Activated T-helper 2 cell treated with anti-CD3 and anti-CD28 coated beads, Interferon-gamma antibody, Interleukin-2, Interleukin-4, amounts not matched to agents 10 μg/mL and 5 μg/mL and 100 μg/mL, durations not matched to agents 14 hours and 24 hours and 36 hours (primary cell): ENCODE data around the gene NECTIN1. TPM values are rescaled to one million over a fixed set of nuclear protein-coding genes. Genes with fewer than 3 reads are reported as not detected.

Experiments
- DNase-seq: peaks from one replicate; pipeline ENCODE4 v3.0.0; 2021; ENCODE audit warnings: low spot score
- H3K27ac Mint-ChIP-seq: one replicate; pipeline ENCODE4 v1.8.0; 2021; ENCODE audit warnings: mixed read lengths
- H3K27me3 Mint-ChIP-seq: one replicate; pipeline ENCODE4 v1.8.0; 2021; ENCODE audit warnings: low read depth, mixed read lengths
- H3K36me3 Mint-ChIP-seq: one replicate; pipeline ENCODE4 v1.8.0; 2021; ENCODE audit warnings: low read depth, mixed read lengths
- H3K4me1 Mint-ChIP-seq: one replicate; pipeline ENCODE4 v1.8.0; 2021; ENCODE audit warnings: low read depth, mixed read lengths
- H3K4me3 Mint-ChIP-seq: one replicate; pipeline ENCODE4 v1.8.0; 2021; ENCODE audit warnings: low read depth, mild to moderate bottlenecking, moderate library complexity, mixed read lengths
- H3K9me3 Mint-ChIP-seq: one replicate; pipeline ENCODE4 v1.8.0; 2021; ENCODE audit warnings: mixed read lengths
- intact Hi-C: fragments of 100-400 bp; cut with micrococcal nuclease; formaldehyde crosslinking; loops from one replicate; pipeline ENCODE4 v1.15.1; 2023
- total RNA-seq: library from RNA; stranded (reverse); gene quantifications from 2 replicates; pipeline ENCODE4 v1.2.3, GENCODE V29; 2022

The NECTIN1 gene
- total RNA-seq, 1 donor from 2014 or later = 5.6 TPM

DNA sequence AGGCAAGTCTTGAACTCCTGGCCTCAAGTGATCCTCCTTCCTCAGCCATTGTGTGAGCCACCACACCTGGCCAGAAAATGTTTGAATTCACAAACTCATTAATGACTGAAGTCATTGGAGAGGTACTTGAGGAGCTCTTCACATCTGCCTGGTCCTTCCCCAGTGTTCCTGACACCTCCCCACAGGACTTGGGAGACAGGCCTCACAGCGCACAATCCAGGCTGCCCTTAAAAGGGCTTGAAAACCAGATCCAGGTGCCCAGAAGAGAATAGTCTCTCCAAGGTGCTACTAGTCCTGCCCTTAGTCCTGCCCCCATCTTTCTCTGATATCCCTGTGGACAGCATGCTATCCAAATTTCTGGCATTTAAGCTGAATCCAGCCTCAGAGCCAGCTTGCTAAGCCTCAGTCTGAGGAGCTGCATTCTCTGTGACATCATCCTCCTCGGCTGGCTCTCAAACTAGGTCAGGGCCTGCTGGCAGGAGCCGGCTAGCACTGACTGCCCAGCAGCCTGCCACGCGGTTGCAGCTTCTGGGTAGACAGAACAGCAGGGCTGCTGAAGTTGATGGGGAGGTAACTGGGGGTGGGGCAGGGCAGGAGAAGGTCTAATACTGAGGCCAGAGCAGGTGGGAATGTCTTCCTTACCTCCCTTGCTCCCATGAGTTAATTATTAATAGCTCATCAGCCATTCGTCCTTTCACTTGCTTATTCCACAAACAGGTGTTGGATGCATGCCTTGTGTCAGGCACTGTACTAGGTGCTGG, 35.3 kb upstream of the NECTIN1 start:
- no peak overlapping the region for H3K27ac Mint-ChIP-seq
- no peak for DNase-seq
- no peaks in the 10 kb centered on the region for H3K9me3 Mint-ChIP-seq
- peaks cover 10% of the 10 kb centered on the region for H3K27me3 Mint-ChIP-seq
- no peaks in the 10 kb centered on the region for H3K4me1 Mint-ChIP-seq
- no peaks in the 10 kb centered on the region for H3K36me3 Mint-ChIP-seq
- no peak overlapping the region for H3K4me3 Mint-ChIP-seq
- intact Hi-C loops = no loop called here

DNA sequence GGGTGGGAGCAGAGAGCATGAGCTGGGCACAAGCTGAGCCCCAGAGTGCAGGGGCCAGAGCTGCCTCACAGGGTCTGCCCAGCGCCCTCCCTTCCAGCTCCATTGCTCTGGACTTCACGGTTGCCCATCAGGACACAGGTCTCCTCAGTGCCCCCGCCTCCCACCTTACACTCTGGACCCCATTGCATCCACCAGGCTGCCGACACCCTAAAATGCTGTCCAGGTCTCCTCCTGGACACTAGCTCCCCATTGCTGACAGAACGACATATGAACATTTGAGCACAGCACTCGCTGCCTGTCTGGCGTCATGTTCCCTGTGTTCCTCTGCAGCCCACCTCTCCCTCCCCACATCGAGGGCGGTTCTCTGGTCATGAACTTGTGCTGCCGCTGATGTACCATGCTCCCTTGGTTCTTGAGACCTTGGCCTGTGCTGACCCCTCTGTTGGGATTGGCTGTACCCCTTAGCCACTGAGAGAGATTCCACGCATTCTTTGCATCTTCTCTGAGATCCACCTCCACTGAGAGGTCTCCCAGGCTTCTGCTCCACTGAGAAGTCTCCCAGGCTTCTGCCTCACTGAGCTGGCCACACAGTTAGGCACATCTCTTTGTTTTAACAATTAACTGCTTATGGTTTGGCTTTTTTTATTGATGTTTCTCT, 34.2 kb upstream of the NECTIN1 start:
- Mint-ChIP-seq H3K36me3 (no peaks in the 10 kb centered on the region), H3K27ac (no peak overlapping the region), H3K4me1 (no peaks in the 10 kb centered on the region), H3K9me3 (no peaks in the 10 kb centered on the region), H3K27me3 (peaks cover 7% of the 10 kb centered on the region), H3K4me3 (no peak overlapping the region)
- intact Hi-C loops = no loop called here
- no peak for DNase-seq

DNA sequence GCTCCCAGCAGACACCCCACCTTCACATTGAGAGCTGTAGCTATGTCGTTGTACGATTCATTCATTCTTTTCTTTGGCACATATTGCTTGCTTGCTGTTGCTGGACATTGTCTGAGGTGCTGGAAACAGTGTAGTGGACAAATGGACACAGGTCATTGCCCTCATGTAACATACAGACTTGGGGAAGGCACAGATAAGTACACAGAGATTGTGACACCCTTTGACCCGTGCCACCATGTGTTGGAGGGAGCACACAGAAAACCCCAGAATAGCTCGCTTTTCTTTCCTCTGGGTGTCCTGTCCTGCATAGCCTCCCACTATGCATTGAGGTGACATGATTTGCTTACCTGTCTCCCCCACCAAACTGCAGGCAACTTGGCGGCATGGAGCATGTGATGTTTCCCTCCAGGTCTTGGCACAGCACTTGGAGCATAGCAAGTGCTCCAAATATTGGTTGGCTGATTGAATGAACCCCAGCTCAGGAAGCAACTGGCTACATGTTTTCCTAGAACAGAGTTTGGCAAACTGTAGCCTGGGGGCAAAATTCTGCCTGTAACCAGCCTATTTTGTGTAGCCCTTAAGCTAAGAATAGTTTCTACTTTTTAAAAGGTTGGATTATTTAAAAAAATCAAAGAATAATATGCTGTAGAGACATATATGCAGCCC, 30.9 kb upstream of the NECTIN1 start:
- peaks cover 2% of the 10 kb centered on the region for H3K27me3 Mint-ChIP-seq
- intact Hi-C loops = no loop called here
- no peaks in the 10 kb centered on the region for H3K4me1 Mint-ChIP-seq
- no peak overlapping the region for H3K4me3 Mint-ChIP-seq
- no peak for DNase-seq
- no peak overlapping the region for H3K27ac Mint-ChIP-seq
- H3K9me3 Mint-ChIP-seq = no peaks in the 10 kb centered on the region
- H3K36me3 Mint-ChIP-seq = no peaks in the 10 kb centered on the region

DNA sequence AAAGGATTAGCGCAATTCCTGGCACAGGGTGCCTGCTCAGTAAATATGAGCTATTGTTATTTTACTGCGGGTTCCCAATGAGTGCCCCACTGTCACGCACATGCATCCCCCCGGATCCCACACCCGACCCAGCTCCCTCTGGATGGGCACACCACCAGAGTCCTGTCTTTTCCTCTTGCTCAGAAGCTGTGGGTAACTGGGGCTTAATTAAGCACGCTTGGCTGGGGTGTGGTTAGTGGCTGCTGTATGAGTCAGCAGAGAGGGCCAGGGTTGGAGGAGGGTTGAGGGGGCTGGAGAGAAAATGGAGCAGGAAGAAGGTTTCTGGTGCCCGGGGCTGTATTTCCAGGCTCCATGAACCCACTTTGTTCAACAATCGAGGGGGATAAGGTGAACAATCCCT, 30.3 kb upstream of the NECTIN1 start:
- Mint-ChIP-seq H3K27me3 (peaks cover 2% of the 10 kb centered on the region), H3K4me3 (no peak overlapping the region), H3K4me1 (no peaks in the 10 kb centered on the region), H3K9me3 (no peaks in the 10 kb centered on the region), H3K36me3 (no peaks in the 10 kb centered on the region), H3K27ac (no peak overlapping the region)
- intact Hi-C loops = no loop called here
- DNase-seq = no peak

DNA sequence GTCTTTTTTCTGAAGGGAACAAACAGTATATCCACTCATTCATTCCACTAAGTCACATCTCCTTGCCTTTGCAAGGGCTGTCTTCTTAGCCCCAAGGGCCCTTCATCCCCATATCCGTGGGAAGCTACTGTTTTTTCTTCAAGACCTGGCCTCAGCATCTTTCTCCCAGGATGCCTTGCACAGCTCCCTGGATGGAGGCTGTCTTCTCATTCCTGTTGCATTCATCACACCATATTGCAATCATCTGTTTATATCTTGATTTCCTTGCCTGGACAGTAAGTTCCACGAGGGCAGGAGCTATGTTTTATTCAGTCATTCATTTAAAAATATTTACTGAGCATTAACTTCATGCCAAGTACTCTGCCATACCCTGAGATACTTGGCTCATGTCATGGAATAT, 29.3 kb upstream of the NECTIN1 start:
- H3K4me1 Mint-ChIP-seq = no peaks in the 10 kb centered on the region
- H3K36me3 Mint-ChIP-seq = no peaks in the 10 kb centered on the region
- DNase-seq = no peak
- peaks cover 2% of the 10 kb centered on the region for H3K27me3 Mint-ChIP-seq
- no peak overlapping the region for H3K4me3 Mint-ChIP-seq
- H3K9me3 Mint-ChIP-seq = no peaks in the 10 kb centered on the region
- intact Hi-C loops = no loop called here
- no peak overlapping the region for H3K27ac Mint-ChIP-seq

DNA sequence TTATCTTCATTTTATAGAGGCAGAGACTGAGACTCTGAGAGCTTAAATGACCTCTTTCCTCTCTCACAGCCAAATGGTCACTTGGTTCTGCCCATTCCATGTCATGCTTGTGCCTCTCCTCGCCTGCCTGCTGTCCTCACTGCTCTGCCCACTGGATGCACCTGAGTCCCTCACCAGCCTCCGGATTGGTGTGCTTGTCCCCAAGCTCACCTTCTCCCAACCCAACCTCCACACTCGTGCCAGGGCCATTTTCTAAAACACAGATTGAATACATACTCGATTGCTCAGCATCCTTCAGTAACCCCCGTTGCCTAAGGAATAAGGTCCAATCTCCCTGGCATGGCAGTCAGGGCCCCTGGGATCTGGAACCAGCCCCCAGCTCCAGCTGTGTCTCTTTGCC, 28.4 kb upstream of the NECTIN1 start:
- Mint-ChIP-seq H3K27me3 (peaks cover 2% of the 10 kb centered on the region), H3K4me3 (no peak overlapping the region), H3K9me3 (no peaks in the 10 kb centered on the region), H3K27ac (no peak overlapping the region), H3K36me3 (no peaks in the 10 kb centered on the region), H3K4me1 (no peaks in the 10 kb centered on the region)
- DNase-seq = no peak
- intact Hi-C loops = no loop called here

DNA sequence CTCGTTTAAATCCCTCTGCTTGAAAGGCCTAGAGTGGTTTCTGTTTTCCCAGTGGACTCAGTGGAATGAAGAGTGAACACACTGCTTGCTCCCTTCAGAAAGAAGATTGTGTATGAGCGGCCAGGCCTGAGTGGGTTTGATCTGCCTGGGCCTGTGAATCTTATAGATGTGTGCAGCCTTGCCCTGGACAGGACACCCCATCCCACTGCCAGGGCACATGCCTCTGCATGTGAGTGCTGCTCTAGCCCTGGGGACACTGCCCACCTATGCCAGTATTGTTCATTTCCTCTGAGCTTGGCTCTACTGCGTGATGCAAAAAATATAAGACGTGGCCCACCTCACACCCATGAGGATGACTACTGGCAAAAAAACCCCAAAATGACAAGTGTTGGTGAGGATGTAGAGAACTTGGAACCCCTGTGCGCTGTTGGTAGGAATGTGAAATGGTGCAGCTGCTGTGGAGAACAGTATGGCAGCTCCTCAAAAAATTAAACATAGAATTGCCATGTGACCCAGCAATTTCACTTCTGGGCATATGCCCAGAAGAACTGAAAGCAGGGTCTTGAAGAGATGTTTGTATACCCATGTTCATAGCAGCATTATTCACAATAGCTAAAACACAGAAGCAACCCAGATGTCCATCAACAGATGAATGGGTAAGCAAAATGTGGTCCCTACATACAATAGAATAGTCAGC, 27.3 kb upstream of the NECTIN1 start:
- Mint-ChIP-seq H3K27ac (no peak overlapping the region), H3K9me3 (no peaks in the 10 kb centered on the region), H3K4me3 (no peak overlapping the region), H3K36me3 (no peaks in the 10 kb centered on the region), H3K27me3 (peaks cover 6% of the 10 kb centered on the region), H3K4me1 (no peaks in the 10 kb centered on the region)
- no peak for DNase-seq
- intact Hi-C loops = no loop called here

DNA sequence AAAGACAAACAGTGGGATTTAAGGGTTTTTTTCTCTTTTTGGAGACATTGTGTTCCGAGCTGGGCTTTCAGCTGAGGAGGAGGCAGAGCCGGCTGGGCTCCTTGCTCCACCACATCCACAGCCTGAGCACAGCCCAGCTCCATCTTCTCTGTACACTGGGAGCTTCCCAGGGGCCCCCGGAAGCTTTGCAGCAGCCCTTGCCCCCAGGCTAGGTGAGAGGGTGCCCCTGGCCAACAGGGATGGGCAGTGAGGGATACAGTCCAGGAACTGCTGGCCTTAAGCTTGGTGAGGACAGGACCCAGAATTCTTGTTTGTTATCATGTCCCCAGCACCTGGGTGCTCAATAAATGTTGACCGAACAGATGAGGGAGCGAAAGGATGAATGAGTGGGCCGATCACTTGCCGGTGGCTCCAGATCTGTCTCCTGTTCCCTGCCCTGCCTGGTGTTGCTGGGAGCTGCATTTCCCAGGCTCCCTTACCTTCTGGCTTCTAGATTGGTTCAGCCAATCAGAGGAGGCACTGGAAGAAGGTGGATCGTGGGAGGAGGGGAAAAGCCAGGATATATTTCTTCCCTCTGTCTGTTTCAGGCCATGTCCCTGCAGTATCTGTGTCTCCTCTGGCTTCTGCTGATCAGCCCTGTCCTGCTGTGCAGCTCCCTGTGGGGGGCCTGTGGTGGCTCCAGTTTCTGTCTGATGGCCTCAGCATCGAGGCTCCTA, 26.5 kb upstream of the NECTIN1 start:
- Mint-ChIP-seq H3K27me3 (peaks cover 6% of the 10 kb centered on the region), H3K4me1 (no peaks in the 10 kb centered on the region), H3K9me3 (no peaks in the 10 kb centered on the region), H3K27ac (no peak overlapping the region), H3K36me3 (no peaks in the 10 kb centered on the region), H3K4me3 (no peak overlapping the region)
- intact Hi-C loops = no loop called here
- DNase-seq = no peak

DNA sequence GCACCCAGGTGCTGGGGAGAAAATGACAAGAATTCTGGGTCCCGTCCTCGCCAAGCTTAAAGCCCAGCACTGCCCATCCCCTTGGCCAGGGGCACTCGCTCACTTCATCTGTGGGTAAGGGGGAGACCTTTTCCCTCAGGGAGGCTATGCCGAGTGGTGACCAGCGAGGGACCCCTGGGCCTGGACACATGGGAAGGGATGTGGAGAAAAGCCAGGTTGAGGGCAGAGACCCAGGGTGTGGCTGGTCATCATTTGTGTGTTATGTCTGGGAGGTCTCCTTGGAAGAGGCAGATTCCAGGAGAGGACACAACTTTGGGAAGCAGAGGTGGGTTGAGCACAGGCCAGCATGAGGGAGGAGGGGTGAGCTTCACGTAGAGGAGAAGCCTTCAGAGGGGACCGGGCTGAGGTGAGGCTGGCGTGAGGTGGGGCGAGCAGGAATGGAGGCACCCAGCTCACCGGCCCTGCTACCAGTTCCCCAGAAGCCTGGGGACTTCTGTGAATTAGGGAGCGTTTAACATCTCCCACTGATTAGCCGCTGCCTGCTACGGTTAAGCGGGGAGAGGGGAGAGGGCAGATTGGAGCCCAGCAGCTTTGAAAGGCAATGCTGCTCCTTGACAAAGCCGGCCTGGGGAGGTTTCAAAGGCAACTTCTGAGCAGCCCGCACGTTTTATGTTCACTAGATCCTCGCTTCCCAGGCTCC, 25.8 kb upstream of the NECTIN1 start:
- intact Hi-C loops = no loop called here
- no peak overlapping the region for H3K27ac Mint-ChIP-seq
- H3K36me3 Mint-ChIP-seq = no peaks in the 10 kb centered on the region
- H3K4me3 Mint-ChIP-seq = no peak overlapping the region
- no peaks in the 10 kb centered on the region for H3K9me3 Mint-ChIP-seq
- no peaks in the 10 kb centered on the region for H3K4me1 Mint-ChIP-seq
- peaks cover 6% of the 10 kb centered on the region for H3K27me3 Mint-ChIP-seq
- DNase-seq = no peak

DNA sequence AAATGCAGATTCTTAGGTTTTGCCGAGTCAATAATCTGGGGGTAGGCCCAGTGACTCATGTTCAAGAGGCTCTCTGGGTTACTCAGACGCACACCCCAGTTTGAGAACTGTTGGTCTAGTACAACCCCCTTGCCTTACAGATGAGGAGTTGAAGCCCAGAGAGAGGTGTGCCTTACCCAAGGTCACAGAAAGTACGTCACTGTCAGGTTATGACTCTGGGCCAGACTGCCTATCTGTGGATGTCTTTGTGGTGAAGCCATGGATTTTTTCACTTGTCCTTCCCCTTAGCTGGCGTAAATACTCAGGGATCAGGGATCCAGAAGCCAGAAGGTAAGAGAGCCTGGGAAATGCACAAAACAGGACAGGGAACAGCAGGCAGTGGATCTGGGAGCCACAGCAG, 25.2 kb upstream of the NECTIN1 start:
- no peak for DNase-seq
- no peak overlapping the region for H3K27ac Mint-ChIP-seq
- no peaks in the 10 kb centered on the region for H3K36me3 Mint-ChIP-seq
- intact Hi-C loops = no loop called here
- no peaks in the 10 kb centered on the region for H3K9me3 Mint-ChIP-seq
- peaks cover 6% of the 10 kb centered on the region for H3K27me3 Mint-ChIP-seq
- no peak overlapping the region for H3K4me3 Mint-ChIP-seq
- H3K4me1 Mint-ChIP-seq = no peaks in the 10 kb centered on the region

DNA sequence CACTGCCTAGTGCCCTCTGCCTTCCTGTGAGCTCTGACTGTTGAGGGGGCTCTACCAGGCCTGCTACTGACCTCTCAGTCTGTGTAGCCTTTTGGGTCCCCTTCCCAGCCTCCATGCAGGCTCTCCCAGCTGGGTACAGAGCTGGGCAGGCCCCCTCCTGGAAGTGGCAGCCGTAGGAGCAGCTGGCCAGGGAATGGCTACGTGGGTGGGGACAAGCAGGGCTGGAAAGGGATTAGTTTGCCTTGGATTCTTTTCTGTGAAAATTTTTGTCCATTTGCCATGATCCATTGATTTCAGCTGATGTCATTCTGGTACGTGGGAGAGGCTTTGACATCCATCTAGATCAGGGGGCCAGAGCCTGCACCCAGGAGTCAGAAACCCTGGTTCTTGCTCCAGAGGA, 23.9 kb upstream of the NECTIN1 start:
- no peak for DNase-seq
- Mint-ChIP-seq H3K27me3 (peaks cover 6% of the 10 kb centered on the region), H3K27ac (no peak overlapping the region), H3K4me3 (no peak overlapping the region), H3K9me3 (no peaks in the 10 kb centered on the region), H3K4me1 (no peaks in the 10 kb centered on the region), H3K36me3 (no peaks in the 10 kb centered on the region)
- intact Hi-C loops = no loop called here

DNA sequence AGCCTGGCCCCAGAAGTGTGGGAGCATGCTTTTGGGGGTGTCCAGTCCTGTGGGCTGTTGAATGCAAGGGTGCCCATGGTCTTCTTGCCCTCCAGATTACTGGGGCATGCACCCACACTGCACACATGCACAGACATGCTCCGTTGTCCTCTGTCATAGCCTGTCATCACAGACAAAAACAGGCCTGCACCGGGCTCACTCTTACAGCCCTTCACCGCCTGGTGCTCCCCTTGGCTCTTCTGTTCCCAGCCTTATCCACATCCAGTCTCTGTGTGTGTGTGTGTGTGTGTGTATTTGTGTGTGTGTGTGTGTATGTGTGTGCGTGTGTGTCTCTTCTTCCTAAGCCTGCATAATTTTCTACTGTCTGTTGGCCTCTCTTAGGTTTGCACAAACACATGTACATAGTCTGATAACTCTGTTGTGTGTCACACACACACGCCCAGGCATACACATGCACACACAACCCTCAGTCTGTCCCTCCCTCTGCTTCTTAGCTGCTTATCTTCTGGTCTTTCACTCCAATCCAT, 23.4 kb upstream of the NECTIN1 start:
- no peak for DNase-seq
- H3K9me3 Mint-ChIP-seq = no peaks in the 10 kb centered on the region
- no peaks in the 10 kb centered on the region for H3K4me1 Mint-ChIP-seq
- intact Hi-C loops = no loop called here
- peaks cover 6% of the 10 kb centered on the region for H3K27me3 Mint-ChIP-seq
- no peak overlapping the region for H3K27ac Mint-ChIP-seq
- H3K4me3 Mint-ChIP-seq = no peak overlapping the region
- no peaks in the 10 kb centered on the region for H3K36me3 Mint-ChIP-seq
